ENCODE data around the gene KRTAP12-2.
"Not testable (repeated sequence)": the region's sequence is repeated elsewhere in the genome, so short reads cannot be mapped to it uniquely, and the experiment has no call there.

KRTAP12-2 gene

GRCh38 chr21:44682580-44683151 lies 15.9 kb upstream of the KRTAP12-2 start:
- DNase-seq = no peak

GRCh38 chr21:44681861-44682579 lies 15.3 kb upstream of the KRTAP12-2 start, which contains the start of gene KRTAP12-1:
KRTAP12-1 (minus strand) TSS chr21:44682163; CDS start chr21:44682123, 40 bp downstream.
- DNase-seq = peak; percentile 93

- DNase-seq = no peak
Observed at GRCh38 chr21:44681152-44681551, 14.4 kb upstream of the KRTAP12-2 start.

- DNase-seq = no peak
Observed at GRCh38 chr21:44677881-44678280, 11.2 kb upstream of the KRTAP12-2 start.

GRCh38 chr21:44671911-44672310 lies 5.2 kb upstream of the KRTAP12-2 start:
- DNase-seq = no peak

GRCh38 chr21:44670642-44671432 lies 4.1 kb upstream of the KRTAP12-2 start:
- DNase-seq = no peak

GRCh38 chr21:44667612-44668011 lies 885 bp upstream of the KRTAP12-2 start:
- DNase-seq = no peak

GRCh38 chr21:44664691-44665090 lies 2.0 kb downstream of the KRTAP12-2 start:
- DNase-seq = no peak

- not testable (repeated sequence) for DNase-seq
Observed at GRCh38 chr21:44661567-44661966, 5.2 kb downstream of the KRTAP12-2 start.

GRCh38 chr21:44658913-44659595 lies 7.7 kb downstream of the KRTAP12-2 start:
- no peak for DNase-seq

GRCh38 chr21:44658541-44658910 lies 8.2 kb downstream of the KRTAP12-2 start:
- DNase-seq = no peak

GRCh38 chr21:44657635-44658540 lies 8.8 kb downstream of the KRTAP12-2 start, which contains the start of gene KRTAP12-3:
KRTAP12-3 (plus strand) TSS chr21:44657932; CDS start chr21:44657980, 48 bp downstream.
- no peak for DNase-seq

- no peak for DNase-seq
Observed at GRCh38 chr21:44656868-44657267, 9.9 kb downstream of the KRTAP12-2 start.

- no peak for DNase-seq
Observed at GRCh38 chr21:44654576-44655175, 12.1 kb downstream of the KRTAP12-2 start, which contains the start of gene KRTAP12-4. KRTAP12-4 (minus strand) TSS chr21:44654659; CDS start chr21:44654614, 45 bp downstream.

GRCh38 chr21:44653656-44654575 lies 12.8 kb downstream of the KRTAP12-2 start:
- no peak for DNase-seq

- no peak for DNase-seq
Observed at GRCh38 chr21:44653123-44653522, 13.6 kb downstream of the KRTAP12-2 start.

- DNase-seq = no peak
Observed at GRCh38 chr21:44650973-44651675, 15.6 kb downstream of the KRTAP12-2 start.

GRCh38 chr21:44650265-44650972 lies 16.3 kb downstream of the KRTAP12-2 start:
- DNase-seq = no peak
